ENCODE data around the gene PHOX2A.

The PHOX2A gene

GRCh38 chr11:72244361-72245262 is 636 bp upstream of the PHOX2A start:
- no peak overlapping the region for H3K4me3 ChIP-seq (ENCODE audit: control insufficient read depth, low read depth, low read length)
- DNase-seq (ENCODE audit: low read depth), result no peak
- TF ChIP-seq CTCF (IDR thresholded peaks at IDR 0.05; ENCODE audit: control insufficient read depth, insufficient read depth, low read depth, low read length, missing control alignments), result no peak

- no peak for DNase-seq (ENCODE audit: low read depth)
- TF ChIP-seq CTCF (IDR thresholded peaks at IDR 0.05; ENCODE audit: control insufficient read depth, insufficient read depth, low read depth, low read length, missing control alignments), result no peak
- H3K4me3 ChIP-seq (ENCODE audit: control insufficient read depth, low read depth, low read length), result no peak overlapping the region
Measured at GRCh38 chr11:72243173-72244059, 560 bp downstream of the PHOX2A start.

- no peak for DNase-seq (ENCODE audit: low read depth)
- no peak overlapping the region for H3K4me3 ChIP-seq (ENCODE audit: control insufficient read depth, low read depth, low read length)
- TF ChIP-seq CTCF (IDR thresholded peaks at IDR 0.05; ENCODE audit: control insufficient read depth, insufficient read depth, low read depth, low read length, missing control alignments), result no peak
Measured at GRCh38 chr11:72242141-72242540, 1.8 kb downstream of the PHOX2A start.

DNA sequence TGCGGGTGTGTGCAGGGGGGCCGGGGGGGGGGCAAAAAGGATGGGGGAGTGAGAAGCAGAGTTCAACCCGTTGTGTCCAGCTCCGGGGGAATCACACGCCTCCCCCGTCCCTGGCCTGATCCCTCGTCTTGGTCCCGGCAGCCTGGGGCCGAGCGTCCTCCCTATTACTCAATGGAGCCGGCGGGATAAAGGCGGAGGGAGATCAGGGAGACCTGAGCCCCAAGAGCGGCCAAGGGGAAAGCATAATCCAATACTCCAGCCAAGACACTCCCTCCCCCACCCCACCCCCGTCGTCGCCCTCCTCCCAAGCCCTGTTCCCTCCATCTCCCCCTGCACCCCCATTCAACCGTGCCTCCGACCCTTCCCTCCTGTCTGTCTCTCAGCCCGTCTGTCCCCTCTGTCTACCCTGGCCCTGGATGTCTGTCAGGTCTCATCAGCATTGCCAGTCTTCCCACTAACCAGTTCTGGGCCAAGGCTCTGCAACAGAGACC is 2.6 kb downstream of the PHOX2A start:
- no peak for TF ChIP-seq CTCF (IDR thresholded peaks at IDR 0.05; ENCODE audit: control insufficient read depth, insufficient read depth, low read depth, low read length, missing control alignments)
- no peak overlapping the region for H3K4me3 ChIP-seq (ENCODE audit: control insufficient read depth, low read depth, low read length)
- DNase-seq (ENCODE audit: low read depth), result no peak

- no peak for TF ChIP-seq CTCF (IDR thresholded peaks at IDR 0.05; ENCODE audit: control insufficient read depth, insufficient read depth, low read depth, low read length, missing control alignments)
- DNase-seq (ENCODE audit: low read depth), result no peak
- H3K4me3 ChIP-seq (ENCODE audit: control insufficient read depth, low read depth, low read length), result no peak overlapping the region
Measured at GRCh38 chr11:72240461-72241290, 3.3 kb downstream of the PHOX2A start.

Data from AG09309 (cell line).